OCI-LY7 (cell line): ENCODE results near the gene FMN2. TPM values are rescaled to one million over a fixed set of nuclear protein-coding genes. Genes with fewer than 3 reads are reported as not detected.

Experiments
- BruUV-seq: library from RNA; stranded (reverse); fragments of 400-500 nt; replicated peaks from 2 replicates; lab custom pipeline; 2021; lab: Mats Ljungman, UMichigan
- CTCF ChIA-PET: fragments of 300-600 bp; sonication (Branson Sonifier 250); formaldehyde crosslinking; loops from one replicate; lab custom pipeline; 2022; ENCODE audit warnings: antibody characterized with exemption; ENCODE audit not compliant: unreplicated experiment; lab: Charles Lee
- POLR2A ChIA-PET: fragments of 300-600 bp; sonication (Branson Sonifier 250); formaldehyde crosslinking; loops from one replicate; lab custom pipeline; 2022; ENCODE audit warnings: antibody characterized with exemption; lab: Charles Lee
- DNase-seq: peaks from one replicate; pipeline ENCODE4 v3.0.0-alpha.2; 2015; ENCODE audit warnings: low spot score
- H2AFZ ChIP-seq: fragments of 200-600 bp; sonication (generic), shearing (Covaris generic); 2 replicates; pipeline ENCODE4 v1.6.1; 2014; ENCODE audit warnings: mild to moderate bottlenecking, antibody characterized with exemption, low read length, moderate library complexity
- H3K27ac ChIP-seq: fragments of 200-600 bp; sonication (generic); 2 replicates; pipeline ENCODE4 v1.5.1; 2014; ENCODE audit warnings: mixed run types, low read depth, mild to moderate bottlenecking, moderate library complexity, low read length, inconsistent platforms; ENCODE audit not compliant: poor library complexity, severe bottlenecking
- H3K36me3 ChIP-seq: fragments of 200-600 bp; sonication (generic); 2 replicates; pipeline ENCODE4 v1.6.1; 2014; ENCODE audit warnings: mild to moderate bottlenecking, antibody characterized with exemption, low read length, moderate library complexity, mixed read lengths; ENCODE audit not compliant: insufficient read depth
- H3K4me1 ChIP-seq: fragments of 200-600 bp; sonication (generic); 2 replicates; pipeline ENCODE4 v1.5.1; 2014; ENCODE audit warnings: mild to moderate bottlenecking, low read length; ENCODE audit not compliant: insufficient read depth, poor library complexity, severe bottlenecking
- H3K4me2 ChIP-seq: fragments of 200-600 bp; sonication (generic); 2 replicates; pipeline ENCODE4 v1.6.1; 2014; ENCODE audit warnings: mild to moderate bottlenecking, low read length
- H3K4me3 ChIP-seq: fragments of 200-600 bp; sonication (generic); 2 replicates; pipeline ENCODE4 v1.5.1; 2014; ENCODE audit warnings: mild to moderate bottlenecking, low read depth, low read length; ENCODE audit not compliant: poor library complexity, severe bottlenecking
- H3K79me2 ChIP-seq: fragments of 200-600 bp; sonication (generic); 2 replicates; pipeline ENCODE4 v1.6.1; 2016; ENCODE audit warnings: low read depth, mild to moderate bottlenecking, low read length, moderate library complexity, mixed read lengths; ENCODE audit not compliant: insufficient read depth
- H3K9me2 ChIP-seq: fragments of 200-600 bp; sonication (generic); 2 replicates; pipeline ENCODE4 v1.6.1; 2016; ENCODE audit warnings: mild to moderate bottlenecking, low read length, mixed read lengths; ENCODE audit not compliant: insufficient read depth
- H3K9me3 ChIP-seq: fragments of 200-600 bp; sonication (generic); 2 replicates; pipeline ENCODE4 v1.6.1; 2014; ENCODE audit warnings: mild to moderate bottlenecking, mixed run types, low read length, mixed read lengths
- H4K20me1 ChIP-seq: fragments of 200-600 bp; sonication (generic); 2 replicates; pipeline ENCODE4 v1.6.1; 2014; ENCODE audit warnings: mild to moderate bottlenecking, antibody characterized with exemption, low read length, moderate library complexity, mixed read lengths; ENCODE audit not compliant: insufficient read depth
- EZH2phosphoT487 ChIP-seq: fragments of 200-600 bp; sonication (generic); IDR thresholded peaks from 2 replicates; pipeline ENCODE4 v1.6.1; 2018; ENCODE audit warnings: low read depth, borderline replicate concordance, mild to moderate bottlenecking, mixed run types, antibody characterized with exemption, low read length, moderate library complexity, mixed read lengths
- intact Hi-C: fragments of 100-400 bp; cut with micrococcal nuclease; formaldehyde crosslinking; loops from one replicate; pipeline ENCODE4 v1.10.0; 2022; ENCODE audit not compliant: unreplicated experiment
- total RNA-seq, 2 experiments: library from RNA; depleted of rRNA in 1 of 2; stranded (reverse); fragments of >200 nt in 1 of 2; shearing (Covaris generic) in 1 of 2; gene quantifications; 2 replicates each; pipeline ENCODE4 v1.2.3, GENCODE V29; 2014 to 2022
- TF ChIP-seq, protein P1 (sequence below): fragments of 200-600 bp; sonication (generic); conservative IDR thresholded peaks from 2 replicates; pipeline ENCODE4 v1.5.1; 2014; ENCODE audit warnings: mild to moderate bottlenecking, antibody characterized with exemption, low read length, moderate library complexity, mixed read lengths

The FMN2 gene
- total RNA-seq, 2 experiments from 2014 or later = not detected

DNA sequence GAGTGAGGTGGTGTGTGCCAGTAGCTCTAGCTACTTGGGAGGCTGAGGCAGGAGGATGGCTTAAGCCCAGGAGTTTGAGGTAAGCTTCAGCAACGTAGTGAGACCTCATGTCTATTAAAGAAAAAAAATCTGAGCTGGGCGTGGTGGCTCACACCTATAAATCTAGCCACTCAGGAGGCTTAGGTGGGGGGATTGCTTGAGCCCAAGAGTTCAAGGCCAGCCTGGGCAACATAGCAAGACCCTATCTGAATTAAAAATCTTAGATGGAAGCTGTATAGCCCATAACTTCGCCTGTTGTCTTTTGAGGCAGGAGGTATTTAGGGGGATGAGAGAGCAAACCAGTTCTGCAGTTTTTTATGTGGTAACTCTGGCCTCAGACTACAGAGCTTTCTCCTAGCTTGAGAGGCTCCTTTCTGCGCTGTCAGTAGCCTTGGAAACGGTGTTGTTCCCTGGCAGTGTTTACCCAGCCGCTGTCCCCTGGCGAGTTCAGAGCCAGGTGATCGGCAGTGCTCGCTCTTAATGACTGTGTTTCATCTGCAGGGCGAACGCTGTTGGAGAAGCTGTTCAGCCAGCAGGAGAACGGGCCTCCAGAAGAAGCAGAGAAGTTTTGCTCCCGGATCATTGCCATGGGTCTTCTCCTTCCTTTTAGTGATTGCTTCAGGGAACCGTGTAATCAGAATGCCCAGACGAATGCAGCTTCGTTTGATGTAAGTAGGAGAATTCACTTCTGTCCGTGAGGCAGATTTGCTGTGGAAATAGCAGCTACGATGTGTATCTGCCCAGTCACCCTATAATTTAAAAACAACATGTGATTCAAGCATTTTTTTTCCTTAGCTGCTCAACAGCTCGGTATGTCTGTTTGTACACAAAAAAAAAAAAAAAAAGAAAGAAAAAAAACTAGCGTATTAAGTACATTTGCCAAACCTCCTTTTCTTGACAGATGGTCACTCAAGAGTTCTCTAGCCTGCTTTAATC lies 31.2 kb downstream of the FMN2 start:
- no peaks in the 10 kb centered on the region for H3K4me1 ChIP-seq
- H3K9me3 ChIP-seq = no peaks in the 10 kb centered on the region
- no peak for DNase-seq
- ChIA-PET CTCF (no interaction called here), POLR2A (no interaction called here)
- H2AFZ ChIP-seq = no peak overlapping the region
- no peaks in the 10 kb centered on the region for H4K20me1 ChIP-seq
- BruUV-seq = no TSS peak
- H3K79me2 ChIP-seq = no peaks in the 10 kb centered on the region
- no peak overlapping the region for H3K27ac ChIP-seq
- no peaks in the 10 kb centered on the region for H3K9me2 ChIP-seq
- intact Hi-C loops = no loop called here
- TF ChIP-seq, protein P1, sequence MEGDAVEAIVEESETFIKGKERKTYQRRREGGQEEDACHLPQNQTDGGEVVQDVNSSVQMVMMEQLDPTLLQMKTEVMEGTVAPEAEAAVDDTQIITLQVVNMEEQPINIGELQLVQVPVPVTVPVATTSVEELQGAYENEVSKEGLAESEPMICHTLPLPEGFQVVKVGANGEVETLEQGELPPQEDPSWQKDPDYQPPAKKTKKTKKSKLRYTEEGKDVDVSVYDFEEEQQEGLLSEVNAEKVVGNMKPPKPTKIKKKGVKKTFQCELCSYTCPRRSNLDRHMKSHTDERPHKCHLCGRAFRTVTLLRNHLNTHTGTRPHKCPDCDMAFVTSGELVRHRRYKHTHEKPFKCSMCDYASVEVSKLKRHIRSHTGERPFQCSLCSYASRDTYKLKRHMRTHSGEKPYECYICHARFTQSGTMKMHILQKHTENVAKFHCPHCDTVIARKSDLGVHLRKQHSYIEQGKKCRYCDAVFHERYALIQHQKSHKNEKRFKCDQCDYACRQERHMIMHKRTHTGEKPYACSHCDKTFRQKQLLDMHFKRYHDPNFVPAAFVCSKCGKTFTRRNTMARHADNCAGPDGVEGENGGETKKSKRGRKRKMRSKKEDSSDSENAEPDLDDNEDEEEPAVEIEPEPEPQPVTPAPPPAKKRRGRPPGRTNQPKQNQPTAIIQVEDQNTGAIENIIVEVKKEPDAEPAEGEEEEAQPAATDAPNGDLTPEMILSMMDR = no peak
- no peak for TF ChIP-seq EZH2phosphoT487
- no peak overlapping the region for H3K4me3 ChIP-seq
- no peak overlapping the region for H3K4me2 ChIP-seq
- no peaks in the 10 kb centered on the region for H3K36me3 ChIP-seq

DNA sequence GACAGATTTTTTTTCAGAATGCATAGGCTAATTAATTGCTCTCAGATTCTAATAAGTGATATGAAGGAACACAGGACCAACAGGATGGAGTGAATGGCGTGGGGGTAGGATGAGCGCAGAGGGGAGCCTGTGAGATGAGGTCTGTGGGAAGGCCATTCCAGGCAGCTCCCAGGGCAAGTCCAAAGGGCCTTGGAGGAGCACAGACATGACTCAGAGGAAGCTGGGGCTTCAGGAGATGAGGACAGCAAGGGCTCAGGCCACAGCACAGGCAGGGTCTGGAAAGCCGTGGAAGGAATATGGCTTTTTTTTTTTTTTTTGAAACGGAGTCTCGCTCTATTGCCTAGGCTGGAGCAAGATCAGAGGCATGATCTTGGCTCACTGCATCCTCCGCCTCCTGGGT lies 35.1 kb downstream of the FMN2 start:
- CTCF ChIA-PET = no interaction called here

More for the DNA sequence above, 35.1 kb downstream of the FMN2 start:
- H3K4me1 ChIP-seq = no peaks in the 10 kb centered on the region
- no peak overlapping the region for H3K4me3 ChIP-seq
- intact Hi-C loops = no loop called here
- H3K36me3 ChIP-seq = no peaks in the 10 kb centered on the region
- no peak overlapping the region for H2AFZ ChIP-seq
- no peaks in the 10 kb centered on the region for H4K20me1 ChIP-seq
- POLR2A ChIA-PET = interaction anchor here (0.7 kb wide), 1 partner anchor 1118 kb away, joined by 3 read pairs; no protein-coding TSS in a partner anchor
- DNase-seq = no peak
- H3K4me2 ChIP-seq = no peak overlapping the region
- BruUV-seq = no TSS peak
- no peaks in the 10 kb centered on the region for H3K9me3 ChIP-seq
- no peak for TF ChIP-seq EZH2phosphoT487
- TF ChIP-seq, protein P1 = no peak
- H3K79me2 ChIP-seq = no peaks in the 10 kb centered on the region
- H3K27ac ChIP-seq = no peak overlapping the region
- H3K9me2 ChIP-seq = no peaks in the 10 kb centered on the region
